ENCODE data around the gene SMAD4. TPM values are rescaled to one million over a fixed set of nuclear protein-coding genes. Genes with fewer than 3 reads are reported as not detected.

SMAD4 gene
- total RNA-seq, 1 experiment from 2014 or later: 96.3 TPM

DNA sequence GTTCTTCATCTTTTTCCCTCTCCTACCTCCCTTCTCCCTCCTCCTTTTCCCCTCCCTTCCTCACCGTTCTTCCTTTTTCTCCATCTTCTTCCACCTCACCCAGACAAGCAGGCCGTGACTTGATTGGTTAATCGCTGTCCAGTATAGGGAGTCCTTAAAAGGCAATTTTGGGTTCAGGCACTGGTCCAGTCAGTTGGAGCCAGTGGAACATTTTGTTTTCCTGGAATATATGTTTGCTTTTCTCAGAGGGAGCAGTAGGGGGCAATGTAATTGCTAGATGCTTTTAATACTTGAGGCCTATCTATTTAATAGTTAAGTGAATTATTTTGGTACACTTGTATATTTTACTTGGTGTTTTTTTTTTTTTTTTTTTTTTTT lies 47.2 kb upstream of the SMAD4 start:
- Histone ChIP-seq H3K4me2 (ENCODE audit: low read length) (no peak overlapping the region), H3K4me3 (replicated peaks in 1 of 2; ENCODE audit: low read depth in 1 of 2, low read length in 2 of 2) (no peak overlapping the region), H3K27ac (ENCODE audit: low read depth, low read length) (no peak overlapping the region), H3K9ac (ENCODE audit: low read length) (no peak overlapping the region), H3K36me3 (ENCODE audit: control insufficient read depth in 1 of 2, insufficient read depth in 2 of 2, low read length in 2 of 2) (peaks cover 0 to 4% of the 10 kb centered on the region in 2 experiments; a peak in 1 of 4 replicates), H3K4me1 (ENCODE audit: control insufficient read depth in 1 of 2, insufficient read depth in 2 of 2, low read length in 2 of 2) (peaks cover 2 to 13% of the 10 kb centered on the region in 2 experiments; a peak in 1 of 4 replicates), H3K79me2 (ENCODE audit: insufficient read depth, low read length) (no peaks in the 10 kb centered on the region), H2AFZ (ENCODE audit: low read depth, low read length, poor library complexity, severe bottlenecking) (no peak overlapping the region), H4K20me1 (ENCODE audit: insufficient read depth) (no peaks in the 10 kb centered on the region), H3K27me3 (ENCODE audit: insufficient read depth, low read length) (no peaks in the 10 kb centered on the region), H3K9me3 (ENCODE audit: control insufficient read depth in 1 of 2, insufficient read depth in 1 of 2, low read depth in 1 of 2, low read length in 2 of 2) (no peaks in the 10 kb centered on the region), H3K9me2 (ENCODE audit: insufficient read depth) (no peaks in the 10 kb centered on the region)
- intact Hi-C loops (cut with micrococcal nuclease): no loop called here
- POLR2A ChIA-PET: interaction anchor here (0.7 kb wide), 1 partner anchor 12 kb away, joined by 3 read pairs; no protein-coding TSS in a partner anchor
- DNase-seq (ENCODE audit: low read depth, low spot score) (no peak), ATAC-seq (0 out of 2 replicates have a peak, but pooled peaks have one; percentile 50)
- TF ChIP-seq SP1 (IDR thresholded peaks at IDR 0.05; ENCODE audit: low read depth) (no peak), POLR2A (IDR thresholded peaks at IDR 0.05; ENCODE audit: borderline replicate concordance, extremely low read depth, insufficient read depth, insufficient read length) (no peak), SRF (IDR thresholded peaks at IDR 0.05; ENCODE audit: low read depth) (no peak; the same call in 1 of the 2 replicates), JUND (IDR thresholded peaks at IDR 0.05) (no peak), FOSL1 (IDR thresholded peaks at IDR 0.05; ENCODE audit: low read depth) (no peak), POLR2AphosphoS5 (IDR thresholded peaks at IDR 0.05; ENCODE audit: low read depth, low read length) (no peak), CEBPB (IDR thresholded peaks at IDR 0.05; ENCODE audit: low read depth) (no peak)
- TF ChIP-seq, protein P1, sequence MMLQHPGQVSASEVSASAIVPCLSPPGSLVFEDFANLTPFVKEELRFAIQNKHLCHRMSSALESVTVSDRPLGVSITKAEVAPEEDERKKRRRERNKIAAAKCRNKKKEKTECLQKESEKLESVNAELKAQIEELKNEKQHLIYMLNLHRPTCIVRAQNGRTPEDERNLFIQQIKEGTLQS (IDR thresholded peaks at IDR 0.05): no peak
- TF ChIP-seq, protein P2, sequence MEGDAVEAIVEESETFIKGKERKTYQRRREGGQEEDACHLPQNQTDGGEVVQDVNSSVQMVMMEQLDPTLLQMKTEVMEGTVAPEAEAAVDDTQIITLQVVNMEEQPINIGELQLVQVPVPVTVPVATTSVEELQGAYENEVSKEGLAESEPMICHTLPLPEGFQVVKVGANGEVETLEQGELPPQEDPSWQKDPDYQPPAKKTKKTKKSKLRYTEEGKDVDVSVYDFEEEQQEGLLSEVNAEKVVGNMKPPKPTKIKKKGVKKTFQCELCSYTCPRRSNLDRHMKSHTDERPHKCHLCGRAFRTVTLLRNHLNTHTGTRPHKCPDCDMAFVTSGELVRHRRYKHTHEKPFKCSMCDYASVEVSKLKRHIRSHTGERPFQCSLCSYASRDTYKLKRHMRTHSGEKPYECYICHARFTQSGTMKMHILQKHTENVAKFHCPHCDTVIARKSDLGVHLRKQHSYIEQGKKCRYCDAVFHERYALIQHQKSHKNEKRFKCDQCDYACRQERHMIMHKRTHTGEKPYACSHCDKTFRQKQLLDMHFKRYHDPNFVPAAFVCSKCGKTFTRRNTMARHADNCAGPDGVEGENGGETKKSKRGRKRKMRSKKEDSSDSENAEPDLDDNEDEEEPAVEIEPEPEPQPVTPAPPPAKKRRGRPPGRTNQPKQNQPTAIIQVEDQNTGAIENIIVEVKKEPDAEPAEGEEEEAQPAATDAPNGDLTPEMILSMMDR (IDR thresholded peaks at IDR 0.05 in 2 of 3, conservative IDR thresholded peaks at IDR 0.05 in 1 of 3; ENCODE audit: borderline replicate concordance in 1 of 3, insufficient read depth in 1 of 3, low read depth in 2 of 3, low read length in 2 of 3): peak in 2 of 3 experiments; percentile 13 to 29; a peak in 2 of 6 replicates
- BruUV-seq (replicated peaks): no TSS peak
- CTCF ChIA-PET: no interaction called here
- RAD21 ChIA-PET (ENCODE audit: low non-redundant PET in 1 of 2, low total read pairs in 2 of 2, uncharacterized antibody in 2 of 2, unreplicated experiment in 2 of 2): interaction anchor here in 1 of 2 experiments (0.7 kb wide), 1 partner anchor 165 kb away, joined by 12 read pairs; no protein-coding TSS in a partner anchor

Measured in HCT116 (cell line).